GM21390 (cell line): ENCODE measurements around the gene KCNAB2.

Experiments
- ATAC-seq: cut with Tn5 transposase; IDR thresholded peaks from one replicate; pipeline ENCODE4 v1.9.1; 2021; ENCODE audit not compliant: unreplicated experiment

The KCNAB2 gene

DNA sequence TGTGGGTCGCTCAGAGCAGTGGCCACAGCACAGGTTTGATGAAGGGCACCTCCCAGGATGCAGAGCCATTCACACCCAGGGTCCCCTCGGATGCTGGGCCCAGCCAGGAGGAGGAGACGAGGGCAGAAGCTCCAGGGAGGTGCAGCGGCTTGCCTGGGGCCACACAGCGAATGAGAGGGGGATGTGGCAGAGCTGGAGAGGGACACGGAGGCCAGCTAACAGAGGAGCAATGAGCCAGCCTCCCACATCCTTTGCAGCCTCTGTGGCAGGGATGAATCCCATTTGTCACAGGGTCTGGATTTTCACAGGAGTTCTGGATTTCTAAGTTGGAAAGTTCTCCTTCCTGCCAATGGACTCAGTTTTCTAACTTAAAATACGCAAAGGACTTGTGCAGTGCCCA lies 98.5 kb downstream of the KCNAB2 start:
- ATAC-seq: no peak

DNA sequence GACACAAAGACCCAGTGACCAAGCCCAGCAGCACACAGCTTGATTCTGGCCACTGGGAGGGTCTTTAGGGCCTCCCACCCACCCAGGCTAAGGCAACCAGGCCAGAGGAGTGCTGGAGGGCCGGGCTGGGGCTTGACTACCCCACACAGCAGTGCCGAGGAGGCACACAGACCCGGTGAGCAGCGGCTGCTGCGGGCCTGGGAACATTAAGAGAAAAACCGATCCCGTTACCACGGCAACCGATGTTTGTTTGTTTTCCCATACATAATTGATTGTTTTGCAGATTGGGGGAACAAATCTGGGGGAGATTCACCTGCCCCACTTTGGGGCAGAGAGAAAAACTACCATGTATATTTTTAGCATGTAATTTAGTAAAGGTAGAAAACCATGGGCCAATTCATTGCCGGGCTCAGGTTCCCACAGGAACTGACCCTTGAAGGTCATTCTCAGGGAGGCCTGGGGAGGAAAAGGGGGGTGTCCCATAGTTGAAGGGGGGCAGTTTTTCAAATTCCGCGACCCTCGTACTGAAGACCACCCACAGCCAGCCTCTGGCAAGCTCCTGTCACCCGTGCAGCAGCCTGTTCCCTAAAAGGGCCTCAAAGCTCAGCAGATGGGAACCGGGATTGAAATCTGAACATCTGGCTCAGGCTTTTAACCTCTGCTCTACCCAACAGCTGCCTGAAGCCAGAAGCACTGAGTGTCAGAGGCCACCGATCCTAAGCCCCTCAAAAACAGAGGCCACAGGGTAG lies 99.1 kb downstream of the KCNAB2 start:
- ATAC-seq: no peak

DNA sequence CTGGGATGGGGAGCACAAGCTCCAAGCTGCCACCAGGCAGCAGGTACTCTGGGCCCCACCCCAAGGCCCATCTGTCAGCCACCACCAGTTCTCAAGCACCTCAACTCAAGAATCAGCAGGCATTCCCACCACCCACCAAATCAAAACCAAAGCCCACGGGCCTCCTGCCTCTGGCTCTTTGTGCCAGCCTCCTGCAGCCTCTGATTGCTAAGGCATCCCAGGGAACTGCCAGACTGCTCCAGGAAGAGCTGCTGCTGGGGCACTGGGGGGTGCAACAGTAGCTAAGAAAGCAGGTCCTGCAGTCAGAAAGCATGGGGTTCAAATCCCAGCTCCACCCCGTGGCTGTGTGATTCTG lies 99.7 kb downstream of the KCNAB2 start:
- ATAC-seq: no peak

DNA sequence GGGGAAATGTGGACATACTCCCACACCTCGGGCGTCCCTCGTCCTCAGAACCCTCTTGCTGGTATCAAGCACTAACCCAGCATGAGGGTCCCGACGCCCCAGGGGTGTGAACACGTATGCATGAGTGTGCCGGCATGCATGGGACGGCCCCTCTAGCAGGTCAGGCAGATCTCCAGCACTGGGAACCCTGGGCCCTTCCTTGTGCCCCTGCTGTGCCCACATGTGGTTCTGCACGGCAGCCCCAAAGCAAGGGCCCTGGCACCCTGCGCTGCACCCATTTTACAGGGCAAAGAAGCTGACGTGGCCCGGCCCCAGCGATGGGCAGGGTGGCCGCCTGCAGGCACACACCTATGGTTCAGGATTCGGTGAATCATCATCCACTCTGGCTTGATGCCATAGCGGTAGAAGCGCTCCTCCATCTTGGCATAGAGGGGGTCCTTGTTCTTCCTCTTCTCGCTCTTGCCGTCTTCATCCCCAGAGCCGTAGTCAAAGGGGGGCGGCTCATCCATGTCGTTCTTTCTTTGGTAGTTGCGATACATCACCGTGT lies 100.2 kb downstream of the KCNAB2 start:
- ATAC-seq: no peak

DNA sequence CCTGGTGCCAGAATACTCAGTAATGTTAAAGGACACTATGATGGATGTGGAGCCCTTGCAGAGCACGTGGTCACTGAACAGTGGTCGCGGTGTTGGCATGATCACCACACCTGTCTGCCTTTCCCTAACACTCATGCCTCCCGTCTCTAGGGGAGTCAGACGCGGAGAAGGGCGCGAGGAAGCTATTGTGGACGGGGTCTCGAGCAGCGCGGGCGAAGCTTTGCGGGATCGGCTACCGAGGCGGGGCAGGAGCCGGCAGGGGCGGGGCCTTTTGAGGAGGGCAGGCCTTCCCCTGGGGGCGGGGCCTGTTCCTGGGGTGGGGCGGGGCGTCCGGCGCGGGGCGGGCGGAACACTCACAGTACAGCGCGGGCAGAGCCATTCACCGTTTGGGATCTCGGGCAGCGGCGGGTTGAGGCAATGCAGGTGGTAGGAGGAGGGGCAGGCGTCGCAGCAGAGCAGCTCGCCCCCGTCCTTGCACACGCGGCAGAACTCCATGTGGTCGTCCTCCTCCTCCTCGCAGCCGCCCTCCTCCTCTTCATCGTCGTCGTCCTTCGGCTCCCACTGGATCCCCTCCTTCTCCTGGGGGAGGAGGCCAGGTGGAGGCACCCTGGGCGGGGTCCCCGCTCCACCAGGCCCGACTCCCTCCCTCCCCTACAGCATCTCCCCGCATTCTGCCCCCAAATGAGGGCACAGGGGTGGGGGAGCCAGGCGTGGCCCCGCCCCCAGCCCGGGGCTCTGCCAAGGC lies 103.0 kb downstream of the KCNAB2 start:
- ATAC-seq: no peak

DNA sequence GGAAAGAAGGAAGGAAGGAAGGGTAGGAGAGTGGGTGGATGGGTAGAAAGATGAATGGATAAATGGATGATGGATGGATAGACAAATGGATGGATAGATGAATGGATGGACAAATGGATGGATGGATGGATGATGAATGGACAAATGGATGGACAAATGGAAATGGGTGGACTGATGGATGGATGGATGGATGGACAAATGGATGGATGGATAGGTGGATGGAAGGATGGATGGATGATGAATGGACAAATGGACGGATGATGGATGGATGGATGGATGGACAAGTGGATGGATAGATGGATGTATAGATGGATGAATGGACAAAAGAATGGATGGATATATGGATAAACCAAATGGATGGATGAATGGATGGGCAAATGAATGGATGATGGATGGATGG lies 103.9 kb downstream of the KCNAB2 start:
- no peak for ATAC-seq

DNA sequence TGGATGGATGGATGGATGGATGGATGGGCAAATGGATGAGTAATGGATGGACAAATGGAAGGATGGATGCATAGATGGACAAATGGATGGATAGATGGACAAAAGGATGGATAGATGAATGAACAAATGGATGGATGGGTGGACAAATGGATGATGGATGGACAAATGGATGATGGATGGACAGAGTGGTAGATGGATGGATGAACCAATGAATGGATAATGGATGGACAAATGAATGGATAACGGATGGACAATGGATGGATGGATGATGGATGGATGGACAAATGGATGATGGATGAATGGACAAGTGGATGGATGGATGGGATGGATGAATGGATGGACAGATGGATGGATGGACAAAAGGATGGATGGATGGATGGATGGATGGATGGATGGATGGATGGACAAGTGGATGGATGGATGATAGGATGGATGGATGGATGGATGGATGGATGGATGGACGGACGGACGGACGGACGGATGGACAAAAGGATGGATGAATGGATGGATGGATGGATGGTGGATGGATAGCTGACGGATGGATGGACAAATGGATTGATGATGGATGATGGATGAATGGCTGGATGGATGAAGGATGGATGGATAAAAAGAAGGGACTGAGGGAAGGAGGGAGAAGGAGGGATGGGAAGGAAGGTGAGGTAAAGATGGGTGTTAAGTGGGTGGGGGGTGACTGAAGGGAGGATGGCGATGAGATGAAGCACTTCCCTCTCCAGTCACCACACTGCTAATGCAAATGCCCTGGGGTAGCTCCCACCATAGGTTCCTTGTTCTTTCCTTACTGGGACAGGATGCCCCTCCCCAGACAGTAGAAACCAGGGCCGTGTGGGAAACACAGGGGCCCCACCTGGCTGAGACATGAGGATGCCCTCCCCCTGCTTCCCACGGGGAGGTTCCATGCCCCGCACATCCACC lies 104.6 kb downstream of the KCNAB2 start:
- no peak for ATAC-seq
